Endothelial cell of umbilical vein (primary cell): Measurements from ENCODE around the gene CC2D1A. TPM values are rescaled to one million over a fixed set of nuclear protein-coding genes. Genes with fewer than 3 reads are reported as not detected.

Experiments
- BruUV-seq: library from RNA; stranded (reverse); fragments of 400-500 nt; replicated peaks from 2 replicates; lab custom pipeline; 2021; lab: Mats Ljungman, UMichigan
- CTCF ChIA-PET: fragments of 300-600, 350-600 bp; sonication (Branson Sonifier 250); formaldehyde crosslinking; loops from one replicate; lab custom pipeline; 2021; ENCODE audit warnings: antibody characterized with exemption, inconsistent platforms; lab: Charles Lee
- POLR2A ChIA-PET: fragments of 300-600, 350-600 bp; sonication (Branson Sonifier 250); formaldehyde crosslinking; loops from one replicate; lab custom pipeline; 2021; ENCODE audit warnings: antibody characterized with exemption, inconsistent platforms; lab: Charles Lee
- DNase-seq: peaks from one replicate; pipeline ENCODE4 v3.0.0-alpha.2; 2011; ENCODE audit warnings: low read depth, low spot score
- FAIRE-seq: peaks from 2 replicates; lab custom pipeline; 2011; peaks lifted over from hg19 to GRCh38; lab: Jason Lieb, UNC
- H2AFZ ChIP-seq: 2 replicates; pipeline ENCODE4 v1.6.0; 2012; ENCODE audit warnings: low read depth, low read length, control low read depth, inconsistent platforms
- H3K27ac ChIP-seq: 2 replicates; pipeline ENCODE4 v1.5.1; 2011; ENCODE audit warnings: low read depth, mild to moderate bottlenecking, control low read depth, low read length, moderate library complexity; ENCODE audit not compliant: insufficient read depth
- H3K27me3 ChIP-seq, 2 experiments: 2 replicates each; pipeline versions ENCODE4 v1.6.0 to v1.6.1; 2011; ENCODE audit warnings: low read length in 2 of 2, mixed read lengths in 1 of 2; ENCODE audit not compliant: control insufficient read depth in 2 of 2, insufficient read depth in 2 of 2
- H3K36me3 ChIP-seq, 2 experiments: 2 replicates in 1 of 2; 3 replicates in 1 of 2; pipeline ENCODE4 v1.5.1; 2011; ENCODE audit warnings: low read length in 2 of 2, mild to moderate bottlenecking in 1 of 2, moderate library complexity in 1 of 2; ENCODE audit not compliant: control insufficient read depth in 2 of 2, insufficient read depth in 2 of 2; ENCODE audit errors: extremely low read depth in 1 of 2
- H3K4me1 ChIP-seq: 3 replicates; pipeline ENCODE4 v1.5.1; 2011; ENCODE audit warnings: mild to moderate bottlenecking, low read length; ENCODE audit not compliant: control insufficient read depth, insufficient read depth; ENCODE audit errors: extremely low read depth
- H3K4me2 ChIP-seq: 2 replicates; pipeline ENCODE4 v1.6.1; 2011; ENCODE audit warnings: low read length, control low read depth, mixed read lengths; ENCODE audit not compliant: insufficient read depth
- H3K4me3 ChIP-seq, 3 experiments: fragments of 200-600 bp in 1 of 3; sonication (generic), shearing (Covaris generic) in 1 of 3; replicated peaks in 1 of 3; 2 replicates each; pipeline ENCODE4 v1.5.1; 2011 to 2016; ENCODE audit warnings: control low read depth in 3 of 3, low read length in 3 of 3, mild to moderate bottlenecking in 2 of 3, inconsistent platforms in 1 of 3, low read depth in 1 of 3, moderate library complexity in 1 of 3; ENCODE audit not compliant: insufficient read depth in 1 of 3
- H3K79me2 ChIP-seq: 2 replicates; pipeline ENCODE4 v1.6.0; 2012; ENCODE audit warnings: low read length, inconsistent platforms; ENCODE audit not compliant: control insufficient read depth, insufficient read depth
- H3K9ac ChIP-seq: replicated peaks from 2 replicates; pipeline ENCODE3; 2011; ENCODE audit warnings: low read length, control low read depth; ENCODE audit not compliant: insufficient read depth; ENCODE audit errors: extremely low read depth
- H3K9me1 ChIP-seq: replicated peaks from 3 replicates; pipeline ENCODE4 v1.6.0; 2011; ENCODE audit warnings: mild to moderate bottlenecking, low read length; ENCODE audit not compliant: control insufficient read depth, insufficient read depth; ENCODE audit errors: extremely low read depth
- H3K9me3 ChIP-seq: replicated peaks from 2 replicates; pipeline ENCODE4 v1.5.1; 2012; ENCODE audit warnings: low read length, inconsistent platforms; ENCODE audit not compliant: control insufficient read depth, insufficient read depth
- H4K20me1 ChIP-seq: replicated peaks from 2 replicates; pipeline ENCODE3; 2011; ENCODE audit warnings: mild to moderate bottlenecking, low read length; ENCODE audit not compliant: control insufficient read depth, insufficient read depth; ENCODE audit errors: extremely low read depth
- CTCF ChIP-seq, 2 donors: IDR thresholded peaks; 1 replicate in 1 of 2; 2 replicates in 1 of 2; pipeline ENCODE4 v1.5.1; 2011; ENCODE audit warnings: low read length in 2 of 2, mild to moderate bottlenecking in 2 of 2, moderate library complexity in 2 of 2, control low read depth in 1 of 2, inconsistent platforms in 1 of 2, low read depth in 1 of 2; ENCODE audit not compliant: insufficient read depth in 1 of 2; ENCODE audit errors: extremely low read depth in 1 of 2
- EZH2 ChIP-seq: IDR thresholded peaks from 2 replicates; pipeline ENCODE4 v1.6.1; 2012; ENCODE audit warnings: borderline replicate concordance, low read depth, mild to moderate bottlenecking, moderate library complexity, low read length, inconsistent platforms; ENCODE audit not compliant: severe bottlenecking
- FOS ChIP-seq: IDR thresholded peaks from 2 replicates; pipeline ENCODE4 v1.6.1; 2011; ENCODE audit warnings: mild to moderate bottlenecking, low read length, moderate library complexity, borderline replicate concordance; ENCODE audit not compliant: insufficient read depth
- GATA2 ChIP-seq: IDR thresholded peaks from 2 replicates; pipeline ENCODE4 v1.7.0; 2011; ENCODE audit warnings: low read depth, mild to moderate bottlenecking, moderate library complexity, mixed read lengths, low read length; ENCODE audit not compliant: insufficient read length, insufficient read depth
- JUN ChIP-seq: IDR thresholded peaks from 2 replicates; pipeline ENCODE4 v1.6.1; 2011; ENCODE audit warnings: borderline replicate concordance, low read depth; ENCODE audit not compliant: insufficient read length, insufficient read depth
- MYC ChIP-seq: IDR thresholded peaks from one replicate; pipeline ENCODE4 v1.6.1; 2011; ENCODE audit warnings: mild to moderate bottlenecking, low read depth, low read length
- POLR2A ChIP-seq: IDR thresholded peaks from 2 replicates; pipeline ENCODE4 v1.6.1; 2012; ENCODE audit warnings: low read depth, mild to moderate bottlenecking, control low read depth, low read length
- POLR2AphosphoS5 ChIP-seq: IDR thresholded peaks from 2 replicates; pipeline ENCODE4 v1.6.1; 2012; ENCODE audit warnings: low read depth, mild to moderate bottlenecking, control low read depth, low read length, moderate library complexity; ENCODE audit not compliant: insufficient read depth
- dilution Hi-C: fragments of 300-500 bp; cut with MboI; formaldehyde crosslinking; loops from one replicate; pipeline ENCODE4 v1.15.0; 2019; ENCODE audit warnings: low sequenced_read_pairs; ENCODE audit not compliant: extremely low pct_ligation_motif_present
- intact Hi-C: fragments of 100-400 bp; cut with micrococcal nuclease; formaldehyde crosslinking; loops from one replicate; pipeline ENCODE4 v1.10.0; 2022
- polyA plus RNA-seq, 4 experiments: library from polyadenylated mRNA; depleted of rRNA in 3 of 4; stranded (reverse) in 3 of 4; unstranded in 1 of 4; fragments of >200 nt; gene quantifications; 2 replicates each; pipeline versions ENCODE4 v1.2.1 to v1.2.3, GENCODE V29; 2011 to 2012; ENCODE audit warnings: missing spikeins in 1 of 4
- total RNA-seq: library from RNA; stranded (reverse); gene quantifications from 2 replicates; pipeline ENCODE4 v1.2.3, GENCODE V29; 2021
- TF ChIP-seq, protein P1 (sequence below): IDR thresholded peaks from 2 replicates; pipeline ENCODE4 v1.6.1; 2011; ENCODE audit not compliant: insufficient read depth, insufficient read length

CC2D1A gene
- total and polyA plus RNA-seq, 2 donors (not counting 3 experiments of a cell fraction or from before 2014, with no cell fraction given) = 13.6 to 33.7 TPM

- CTCF ChIA-PET = interaction anchor here (0.7 to 5.0 kb wide), 3 partner anchors 9 to 888 kb away, joined by 3 to 62 read pairs (median 6); no protein-coding TSS in a partner anchor
- Histone ChIP-seq H3K36me3 (no peaks in the 10 kb centered on the region), H4K20me1 (no peaks in the 10 kb centered on the region), H2AFZ (peak overlapping the region; percentile 53), H3K9ac (peak overlapping the region; percentile 75), H3K9me1 (no peaks in the 10 kb centered on the region), H3K79me2 (no peaks in the 10 kb centered on the region), H3K4me1 (peaks cover 17% of the 10 kb centered on the region), H3K27me3 (no peaks in the 10 kb centered on the region), H3K4me2 (peak overlapping the region; percentile 56), H3K27ac (no peak overlapping the region), H3K4me3 (peak overlapping the region; percentile 43 to 69 (median 65)), H3K9me3 (no peaks in the 10 kb centered on the region)
- DNase-seq (no peak), FAIRE-seq (peak; percentile 59)
- intact Hi-C loops (no loop called here), dilution Hi-C loops (no loop called here)
- BruUV-seq = no TSS peak
- POLR2A ChIA-PET = no interaction called here
- peak; percentile 67 for TF ChIP-seq POLR2AphosphoS5
- TF ChIP-seq JUN = no peak
- no peak for TF ChIP-seq EZH2
- TF ChIP-seq MYC = no peak
- TF ChIP-seq, protein P1, sequence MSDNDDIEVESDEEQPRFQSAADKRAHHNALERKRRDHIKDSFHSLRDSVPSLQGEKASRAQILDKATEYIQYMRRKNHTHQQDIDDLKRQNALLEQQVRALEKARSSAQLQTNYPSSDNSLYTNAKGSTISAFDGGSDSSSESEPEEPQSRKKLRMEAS = no peak
- no peak for TF ChIP-seq FOS
- no peak for TF ChIP-seq CTCF (IDR thresholded peaks at IDR 0.05; ENCODE audit: extremely low read depth in 1 of 2, insufficient read depth in 1 of 2, low read depth in 1 of 2, low read length in 2 of 2)
- peak; percentile 54 for TF ChIP-seq POLR2A
- no peak for TF ChIP-seq GATA2
These were observed 40.2 kb upstream of the CC2D1A start for GRCh38 chr19:13865571-13866462.
